SU-DHL-6 (cell line): Measurements from ENCODE around the gene CPT1C.
A peak's percentile ranks its signal among the peaks of the same experiment; 100 is the strongest.

Experiments used
- H2AFZ ChIP-seq: fragments of 200-600 bp; sonication (generic); 2 replicates; pipeline ENCODE4 v1.6.1; 2014; ENCODE audit warnings: low read depth, mild to moderate bottlenecking, moderate library complexity, mixed read lengths, antibody characterized with exemption, low read length; ENCODE audit not compliant: severe bottlenecking
- H3F3A ChIP-seq: fragments of 200-600 bp; shearing (Covaris generic); 2 replicates; pipeline ENCODE4 v1.6.0; 2016; ENCODE audit warnings: antibody characterized with exemption, mild to moderate bottlenecking; ENCODE audit not compliant: insufficient read depth
- H3K27ac ChIP-seq: fragments of 200-600 bp; sonication (generic); 2 replicates; pipeline ENCODE4 v1.5.1; 2016; ENCODE audit warnings: low read depth, mild to moderate bottlenecking, low read length, moderate library complexity, mixed read lengths
- H3K27me3 ChIP-seq: fragments of 200-600 bp; sonication (generic), shearing (Covaris generic); 2 replicates; pipeline ENCODE4 v1.6.0; 2014; ENCODE audit warnings: mild to moderate bottlenecking, low read length
- H3K36me3 ChIP-seq: fragments of 200-600 bp; sonication (generic); 2 replicates; pipeline ENCODE4 v1.6.1; 2014; ENCODE audit warnings: mild to moderate bottlenecking, low read length, mixed read lengths
- H3K4me2 ChIP-seq: fragments of 300-600, 200-600 bp; shearing (Covaris generic), sonication (generic); 2 replicates; pipeline ENCODE4 v1.6.0; 2014; ENCODE audit warnings: low read length, low read depth, mild to moderate bottlenecking; ENCODE audit not compliant: poor library complexity, severe bottlenecking
- H3K4me3 ChIP-seq: fragments of 200-600 bp; sonication (generic); 2 replicates; pipeline ENCODE4 v1.5.1; 2014; ENCODE audit warnings: antibody characterized with exemption, low read length, mild to moderate bottlenecking, mixed read lengths; ENCODE audit not compliant: insufficient read depth, poor library complexity, severe bottlenecking
- H3K79me2 ChIP-seq: fragments of 200-600 bp; sonication (generic); 2 replicates; pipeline ENCODE4 v1.6.1; 2014; ENCODE audit warnings: mild to moderate bottlenecking, low read length, moderate library complexity; ENCODE audit not compliant: insufficient read depth
- H3K9ac ChIP-seq: fragments of 200-600 bp; sonication (generic); 2 replicates; pipeline ENCODE4 v1.7.0; 2014; ENCODE audit warnings: mild to moderate bottlenecking, low read length
- H3K9me2 ChIP-seq: fragments of 200-600 bp; sonication (generic); replicated peaks from 2 replicates; pipeline ENCODE4 v1.6.1; 2014; ENCODE audit warnings: low read length; ENCODE audit not compliant: insufficient read depth
- H3K9me3 ChIP-seq: fragments of 200-600 bp; sonication (generic); 2 replicates; pipeline ENCODE4 v1.6.1; 2014; ENCODE audit warnings: low read length, mixed read lengths; ENCODE audit not compliant: insufficient read depth
- H4K20me1 ChIP-seq: fragments of 200-600 bp; sonication (generic); 2 replicates; pipeline ENCODE4 v1.6.1; 2014; ENCODE audit warnings: low read depth, mild to moderate bottlenecking, antibody characterized with exemption, low read length, moderate library complexity, mixed read lengths
- CTCF ChIP-seq: fragments of 200-600 bp; sonication (generic); IDR thresholded peaks from one replicate; pipeline ENCODE4 v1.5.1; 2017; ENCODE audit warnings: antibody characterized with exemption, mild to moderate bottlenecking, low read length, moderate library complexity; ENCODE audit not compliant: insufficient read depth, poor library complexity, severe bottlenecking
- EZH2phosphoT487 ChIP-seq: fragments of 200-600 bp; sonication (generic), shearing (Covaris generic); conservative IDR thresholded peaks from 2 replicates; pipeline ENCODE4 v1.6.1; 2018; ENCODE audit warnings: mild to moderate bottlenecking, antibody characterized with exemption, low read length, moderate library complexity, mixed read lengths

CPT1C gene

DNA sequence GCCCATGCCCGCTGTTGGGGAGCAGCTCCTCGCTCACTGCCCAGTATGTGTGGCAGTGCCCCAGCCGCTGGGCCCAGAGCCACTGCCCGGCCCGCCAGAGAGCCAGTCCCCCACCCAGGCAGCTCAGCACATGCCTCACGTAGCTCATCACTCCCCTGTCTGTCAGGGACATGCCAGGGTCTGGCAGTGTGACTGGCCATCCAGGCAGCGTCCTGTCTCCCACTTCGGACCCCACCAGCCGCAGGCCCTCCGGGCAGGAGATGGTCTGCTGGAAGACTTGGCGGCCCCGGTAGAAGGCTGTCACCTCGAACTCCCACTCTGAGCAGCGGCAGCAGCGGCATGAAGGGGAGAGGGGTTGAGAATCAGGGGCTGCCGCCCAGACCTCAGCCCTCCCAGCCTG is 28.9 kb upstream of the CPT1C start:
- H3K79me2 ChIP-seq = peaks cover 35% of the 10 kb centered on the region
- H3K27me3 ChIP-seq = no peaks in the 10 kb centered on the region
- no peaks in the 10 kb centered on the region for H3K9me3 ChIP-seq
- no peak for TF ChIP-seq CTCF
- TF ChIP-seq EZH2phosphoT487 = no peak
- no peak overlapping the region for H3K27ac ChIP-seq
- no peak overlapping the region for H3K4me2 ChIP-seq
- H3K36me3 ChIP-seq = 0 out of 2 replicates have a peak, but pooled peaks cover 3% of the 10 kb centered on the region
- no peak overlapping the region for H2AFZ ChIP-seq
- H3K4me3 ChIP-seq = no peak overlapping the region
- no peaks in the 10 kb centered on the region for H4K20me1 ChIP-seq
- 0 out of 2 replicates have a peak, but pooled peaks cover 10% of the 10 kb centered on the region for H3F3A ChIP-seq
- H3K9ac ChIP-seq = no peak overlapping the region
- no peaks in the 10 kb centered on the region for H3K9me2 ChIP-seq

DNA sequence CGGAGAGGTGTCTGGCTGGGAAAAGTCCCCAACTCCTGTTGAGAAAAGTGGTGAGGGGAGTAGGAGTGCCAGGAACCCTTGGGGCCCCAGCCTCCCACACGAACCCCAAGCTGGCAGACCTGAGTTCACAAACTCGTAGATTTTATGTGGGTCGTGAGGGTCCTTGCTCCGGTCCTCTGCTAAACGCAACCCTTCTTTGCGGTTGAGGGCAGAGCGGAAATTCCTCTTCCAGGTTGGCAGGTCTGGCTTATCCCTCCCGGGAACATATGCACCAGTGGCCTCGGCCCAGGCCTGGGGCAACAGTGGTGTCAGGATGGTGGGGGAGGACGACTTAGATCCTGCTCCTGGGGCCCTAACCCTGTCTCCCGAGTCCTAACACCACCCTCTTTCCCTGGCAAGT is 27.7 kb upstream of the CPT1C start:
- Histone ChIP-seq H3K4me2 (no peak overlapping the region), H4K20me1 (no peaks in the 10 kb centered on the region), H3K27ac (no peak overlapping the region), H3K36me3 (0 out of 2 replicates have a peak, but pooled peaks cover 3% of the 10 kb centered on the region), H3K79me2 (peaks cover 44% of the 10 kb centered on the region), H3K9me3 (no peaks in the 10 kb centered on the region), H2AFZ (no peak overlapping the region), H3K4me3 (no peak overlapping the region), H3K9me2 (no peaks in the 10 kb centered on the region), H3K27me3 (no peaks in the 10 kb centered on the region), H3K9ac (no peak overlapping the region), H3F3A (0 out of 2 replicates have a peak, but pooled peaks cover 10% of the 10 kb centered on the region)
- no peak for TF ChIP-seq CTCF
- TF ChIP-seq EZH2phosphoT487 = no peak

GRCh38 chr19:49664171-49665035 is 26.5 kb upstream of the CPT1C start:
- no peaks in the 10 kb centered on the region for H4K20me1 ChIP-seq
- TF ChIP-seq EZH2phosphoT487 = no peak
- TF ChIP-seq CTCF = no peak
- H3K27ac ChIP-seq = peak overlapping the region; percentile 90
- H3K4me2 ChIP-seq = peak overlapping the region; percentile 80
- peak overlapping the region; percentile 90 for H3K9ac ChIP-seq
- H3K27me3 ChIP-seq = no peaks in the 10 kb centered on the region
- H3K36me3 ChIP-seq = 0 out of 2 replicates have a peak, but pooled peaks cover 3% of the 10 kb centered on the region
- no peak overlapping the region for H2AFZ ChIP-seq
- H3K9me3 ChIP-seq = no peaks in the 10 kb centered on the region
- peaks cover 44% of the 10 kb centered on the region for H3K79me2 ChIP-seq
- peak overlapping the region; percentile 96 for H3K4me3 ChIP-seq
- H3K9me2 ChIP-seq = no peaks in the 10 kb centered on the region
- 0 out of 2 replicates have a peak, but pooled peaks cover 5% of the 10 kb centered on the region for H3F3A ChIP-seq
